ENCODE data around the gene BAZ2B. TPM values are rescaled to one million over a fixed set of nuclear protein-coding genes. Genes with fewer than 3 reads are reported as not detected.
"Not testable (repeated sequence)": the region's sequence is repeated elsewhere in the genome, so short reads cannot be mapped to it uniquely, and the experiment has no call there.

BAZ2B gene
- total and polyA plus RNA-seq, 12 donors, result 6.8 to 57.2 (median 44.9) TPM

GRCh38 chr2:159409116-159409800 lies 207.1 kb downstream of the BAZ2B start:
- TF ChIP-seq CTCF (IDR thresholded peaks at IDR 0.05), result no peak
- H3K9me3 ChIP-seq, result no peaks in the 10 kb centered on the region
- H3K36me3 ChIP-seq, result peaks cover 0 to 100% (median 37%) of the 10 kb centered on the region in 9 donors
- no peaks in the 10 kb centered on the region for H3K27me3 ChIP-seq
- WGBS, 2 donors, result 88 to 94% methylated on average over 3 of the region's 3 CpGs
- H3K27ac ChIP-seq, result no peak overlapping the region
- intact Hi-C loops (cut with DNase I), result no loop called here
- no peak for ATAC-seq
- no peak overlapping the region for H3K4me3 ChIP-seq
- DNase-seq, result no peak
- no peaks in the 10 kb centered on the region for H3K4me1 ChIP-seq

DNA sequence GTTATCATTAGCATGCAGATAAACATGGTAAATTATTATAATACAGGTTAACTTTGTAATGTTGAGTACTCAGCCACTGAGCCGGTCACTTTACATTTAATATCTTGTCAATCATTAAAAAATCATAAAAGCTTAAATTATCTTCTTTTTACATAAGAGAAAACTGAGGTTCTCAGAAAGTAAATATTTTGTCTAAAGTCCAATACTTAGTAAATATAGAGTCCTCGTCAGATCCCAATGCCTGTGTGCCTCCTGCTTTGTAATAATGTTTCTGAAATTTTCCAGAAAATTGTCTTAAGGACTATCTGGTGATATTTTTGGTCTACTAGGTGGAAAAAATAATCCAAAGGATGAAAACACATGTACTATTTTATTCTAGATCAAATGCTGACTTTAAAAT lies 213.6 kb downstream of the BAZ2B start:
- DNase-seq (no peak), ATAC-seq (no peak)
- Histone ChIP-seq H3K27ac (no peak overlapping the region), H3K27me3 (no peaks in the 10 kb centered on the region), H3K4me3 (no peak overlapping the region), H3K9me3 (no peaks in the 10 kb centered on the region), H3K36me3 (peaks cover 0 to 92% (median 13%) of the 10 kb centered on the region in 9 donors), H3K4me1 (peaks cover 0 to 3% (median 0%) of the 10 kb centered on the region in 9 donors)
- intact Hi-C loops (cut with DNase I), result no loop called here
- TF ChIP-seq CTCF (IDR thresholded peaks at IDR 0.05), result no peak
- 96 to 97% methylated on average over 2 of the region's 2 CpGs for WGBS, 2 donors

DNA sequence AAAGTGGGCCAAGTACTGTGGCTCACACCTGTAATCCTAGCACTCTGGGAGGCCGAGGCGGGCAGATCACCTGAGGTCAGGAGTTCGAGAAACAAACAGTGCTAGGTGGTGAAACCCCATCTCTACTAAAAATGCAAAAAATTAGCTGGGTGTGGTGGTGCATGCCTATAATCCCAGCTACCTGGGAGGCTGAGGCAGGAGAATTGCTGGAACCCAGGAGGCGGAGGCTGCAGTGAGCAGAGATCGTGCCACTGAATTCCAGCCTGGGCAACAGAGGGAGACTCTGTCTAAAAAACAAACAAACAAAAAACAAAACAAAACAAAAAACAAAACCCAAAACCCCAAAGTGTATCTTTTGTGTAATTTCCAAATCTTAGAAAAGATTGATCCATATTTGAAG lies 214.2 kb downstream of the BAZ2B start:
- peaks cover 0 to 86% (median 13%) of the 10 kb centered on the region in 9 donors for H3K36me3 ChIP-seq

GRCh38 chr2:159399716-159400415 lies 216.5 kb downstream of the BAZ2B start:
- H3K36me3 ChIP-seq, result peaks cover 0 to 86% (median 13%) of the 10 kb centered on the region in 9 donors
- H3K9me3 ChIP-seq, result no peaks in the 10 kb centered on the region
- WGBS, 2 donors, result 77 to 80% methylated on average over 5 of the region's 5 CpGs
- ATAC-seq (no peak), DNase-seq (no peak)
- H3K4me1 ChIP-seq, result peaks cover 0 to 3% (median 0%) of the 10 kb centered on the region in 9 donors
- no peak for TF ChIP-seq CTCF (IDR thresholded peaks at IDR 0.05)
- no peaks in the 10 kb centered on the region for H3K27me3 ChIP-seq
- intact Hi-C loops (cut with DNase I), result no loop called here
- H3K27ac ChIP-seq, result no peak overlapping the region
- no peak overlapping the region for H3K4me3 ChIP-seq

More for the DNA sequence above, 214.2 kb downstream of the BAZ2B start:
- DNase-seq; H3K9me3 ChIP-seq; H3K4me3 ChIP-seq; intact Hi-C loops (cut with DNase I); H3K27me3 ChIP-seq; H3K27ac ChIP-seq; H3K4me1 ChIP-seq; ATAC-seq: not testable (repeated sequence)
- WGBS, 2 donors, result 99% methylated on average over 5 of the region's 5 CpGs

DNA sequence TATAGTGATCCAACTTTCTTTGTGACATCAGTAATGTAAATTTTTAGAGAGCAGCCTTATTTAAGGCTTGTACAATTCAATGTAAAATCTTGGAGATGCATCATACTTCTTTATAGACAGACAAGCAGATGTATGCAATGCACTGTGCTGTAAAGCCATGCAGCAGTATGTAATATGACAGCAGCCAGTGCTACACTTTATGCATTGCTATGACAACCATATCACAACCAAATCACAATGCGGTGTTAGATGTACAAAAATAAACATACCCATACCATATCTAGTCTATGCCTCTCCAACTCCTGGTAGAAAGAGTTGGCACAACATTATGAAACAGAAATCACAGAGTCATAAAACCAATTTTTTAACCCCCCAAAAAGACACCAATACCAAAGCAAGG lies 219.5 kb downstream of the BAZ2B start:
- WGBS, 2 donors, result 39 to 73% methylated on average over 1 of the region's 1 CpG

More for the DNA sequence above, 219.5 kb downstream of the BAZ2B start:
- no peaks in the 10 kb centered on the region for H3K9me3 ChIP-seq
- DNase-seq, result no peak
- no peak overlapping the region for H3K27ac ChIP-seq
- no peak overlapping the region for H3K4me3 ChIP-seq
- TF ChIP-seq CTCF (IDR thresholded peaks at IDR 0.05), result no peak
- no peaks in the 10 kb centered on the region for H3K27me3 ChIP-seq
- intact Hi-C loops (cut with DNase I), result no loop called here
- H3K4me1 ChIP-seq, result peaks cover 0 to 3% (median 0%) of the 10 kb centered on the region in 9 donors
- no peak for ATAC-seq
- peaks cover 0 to 83% (median 21%) of the 10 kb centered on the region in 9 donors for H3K36me3 ChIP-seq

Data from heart right ventricle (tissue), 16 donors.